COR-L47 (cell line): ENCODE data around the gene FLT4.
A peak's percentile ranks its signal among the peaks of the same experiment; 100 is the strongest.

Experiments used
- DNase-seq: peaks from one replicate; lab custom pipeline; 2025; lab: John Stamatoyannopoulos, UW

Gene FLT4

DNA sequence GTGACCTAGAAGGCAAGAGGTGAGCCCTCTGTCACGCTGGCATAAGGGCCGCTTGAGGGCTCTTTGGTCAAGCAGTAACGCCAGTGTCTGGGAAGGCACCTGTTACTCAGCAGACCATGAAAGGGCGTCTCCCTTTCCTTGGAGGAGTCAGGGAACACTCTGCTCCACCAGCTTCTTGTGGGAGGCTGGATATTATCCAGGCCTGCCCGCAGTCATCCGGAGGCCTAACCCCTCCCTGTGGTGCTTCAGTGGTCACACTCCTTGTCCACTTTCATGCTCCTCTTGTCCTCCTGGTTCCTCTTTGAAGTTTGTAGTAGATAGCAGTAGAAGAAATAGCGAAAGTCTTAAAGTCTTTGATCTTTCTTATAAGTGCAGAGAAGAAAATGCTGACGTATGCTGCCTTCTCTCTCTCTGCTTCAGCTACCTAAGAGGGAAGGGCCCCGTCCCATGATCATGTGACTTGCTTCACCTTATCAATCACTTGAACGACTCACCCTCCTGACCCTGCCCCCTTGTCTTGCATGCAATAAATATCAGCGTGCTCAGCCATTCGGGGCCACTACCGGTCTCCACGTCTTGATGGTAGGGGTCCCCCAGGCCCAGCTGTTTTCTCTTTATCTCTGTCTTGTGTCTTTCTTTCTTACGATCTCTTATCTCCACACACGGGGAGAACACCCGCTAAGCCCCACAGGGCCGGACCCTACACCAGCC lies 41.4 kb downstream of the FLT4 start:
- DNase-seq = no peak

DNA sequence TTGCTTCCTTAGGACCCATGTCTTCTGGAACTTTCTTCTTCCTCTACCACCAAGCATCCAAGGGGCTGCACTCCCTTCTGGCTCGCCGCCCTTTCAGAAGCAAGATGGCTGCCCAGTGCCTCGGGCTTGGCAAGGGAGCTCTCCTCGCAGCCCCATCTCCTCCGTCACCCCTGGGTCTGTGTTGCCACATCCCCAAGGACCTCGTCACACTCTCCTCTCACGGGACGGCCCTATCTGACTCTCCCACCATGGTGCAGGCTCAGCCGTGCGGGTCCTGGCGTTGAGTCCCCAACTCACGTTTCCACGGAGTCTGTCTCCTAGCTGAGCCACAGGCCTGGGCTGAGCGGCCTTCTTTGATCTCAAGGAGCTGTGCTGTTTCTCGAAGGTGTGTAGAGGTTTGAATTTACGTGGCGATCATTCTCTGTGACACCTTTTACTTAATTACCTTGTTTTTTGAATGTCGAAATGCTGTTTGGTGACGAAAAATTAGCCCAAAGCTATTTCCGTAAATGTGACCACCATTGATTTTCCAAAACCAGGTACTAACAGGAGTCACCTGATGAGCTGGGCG lies 43.1 kb downstream of the FLT4 start:
- DNase-seq = no peak

DNA sequence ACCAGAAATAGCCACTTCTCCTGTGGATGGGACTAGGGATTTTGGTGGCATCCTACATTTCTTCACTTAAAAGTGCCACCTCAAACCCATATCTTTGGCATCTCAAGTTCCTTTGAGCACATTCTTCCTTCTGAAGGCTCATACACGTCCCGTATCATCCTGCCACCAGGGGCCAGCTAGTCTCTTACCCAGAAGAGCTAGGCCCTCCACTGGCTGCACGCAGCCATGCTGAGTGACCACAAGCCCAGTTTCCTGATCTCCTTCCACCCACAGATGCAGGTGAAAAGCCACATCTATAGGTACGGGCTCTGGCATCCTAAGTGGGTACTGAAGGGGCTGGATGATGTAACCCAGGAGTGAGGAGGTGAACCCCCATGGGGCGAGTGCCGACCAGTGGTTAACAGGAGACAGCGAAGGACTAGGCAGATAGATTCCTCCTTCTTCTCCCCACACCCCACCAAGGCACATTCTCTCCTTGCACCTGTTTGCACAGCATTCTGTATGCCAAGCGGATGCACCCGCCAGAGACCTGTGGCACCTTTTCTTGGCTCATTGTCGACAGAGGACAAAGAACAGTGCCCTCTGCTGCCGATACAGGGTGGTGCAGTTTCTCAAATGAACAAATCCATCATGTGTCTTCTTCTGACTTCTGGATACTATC lies 43.7 kb downstream of the FLT4 start:
- peak; percentile 46 for DNase-seq

DNA sequence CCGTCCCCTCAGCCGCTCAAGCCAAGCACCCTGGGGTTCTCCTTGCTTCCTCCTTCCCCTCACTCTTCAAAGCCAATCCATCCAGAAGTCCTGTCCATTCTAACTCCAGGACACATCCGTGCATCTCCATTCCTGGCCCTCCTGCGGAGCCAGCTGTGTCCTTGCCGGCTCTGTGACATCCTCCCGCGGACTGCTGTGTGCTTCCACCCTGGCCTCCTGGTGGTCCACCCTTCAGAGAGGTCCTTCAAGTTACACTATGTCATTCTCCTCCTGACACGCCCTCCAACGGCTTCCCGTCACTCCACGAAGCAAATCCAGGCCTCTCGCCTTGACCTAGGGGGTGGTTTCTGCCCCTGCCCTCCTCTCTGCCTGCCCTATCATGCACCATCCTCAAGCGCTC lies 45.1 kb downstream of the FLT4 start:
- DNase-seq = no peak

DNA sequence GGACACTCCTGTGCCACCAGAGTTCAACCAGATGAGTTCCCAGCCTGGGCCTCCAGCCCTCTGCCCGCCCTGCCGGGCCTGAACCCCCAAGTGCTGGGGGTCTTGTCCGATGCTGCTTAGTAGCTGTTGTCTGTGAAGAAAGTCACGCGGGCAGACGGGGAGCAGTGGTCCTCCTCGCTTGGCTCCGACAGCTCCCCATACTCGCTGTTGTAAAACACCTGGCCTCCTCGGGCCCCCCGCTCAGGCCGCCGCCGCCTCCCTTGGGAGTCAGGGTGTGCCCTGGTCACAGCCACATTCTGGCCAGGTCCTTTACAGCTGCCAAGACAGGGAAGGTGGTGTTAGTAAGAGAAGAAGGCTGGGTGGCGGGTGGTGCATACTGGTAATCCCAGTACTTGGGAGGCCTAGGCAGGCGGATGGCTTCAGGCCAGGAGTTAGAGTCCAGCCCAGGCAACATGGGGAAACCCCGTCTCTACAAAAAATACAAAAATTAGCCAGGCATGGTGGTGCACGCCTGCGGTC lies 46.3 kb downstream of the FLT4 start:
- no peak for DNase-seq

DNA sequence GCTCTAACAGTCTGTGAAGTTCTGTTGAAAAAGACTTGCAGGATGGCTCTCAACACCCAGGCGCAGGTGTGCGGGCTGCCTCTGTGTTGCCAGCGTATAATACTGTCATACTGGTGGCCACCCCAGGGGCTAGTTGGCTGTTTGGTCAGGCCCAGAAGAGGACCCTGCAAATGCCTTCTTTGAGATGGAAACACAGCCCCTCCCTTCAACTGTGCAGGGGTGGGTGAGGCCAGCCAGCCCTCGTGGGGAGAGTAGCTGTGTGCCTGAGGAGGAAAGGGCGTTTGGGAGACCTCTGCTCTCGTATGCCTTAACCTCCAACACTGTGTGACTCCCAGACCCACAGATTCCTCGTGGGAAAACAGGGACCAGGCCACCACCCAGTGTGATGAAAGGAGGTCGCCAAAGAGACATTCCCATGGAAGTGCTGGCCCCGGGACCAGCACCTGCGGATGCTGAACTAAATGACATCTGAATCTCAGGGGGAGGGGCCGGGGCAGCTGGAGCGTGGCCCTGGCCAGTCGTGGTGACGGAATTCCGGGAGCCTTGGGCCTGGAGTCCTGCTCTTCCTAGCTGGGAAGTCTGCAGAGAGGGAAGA lies 46.8 kb downstream of the FLT4 start:
- no peak for DNase-seq

DNA sequence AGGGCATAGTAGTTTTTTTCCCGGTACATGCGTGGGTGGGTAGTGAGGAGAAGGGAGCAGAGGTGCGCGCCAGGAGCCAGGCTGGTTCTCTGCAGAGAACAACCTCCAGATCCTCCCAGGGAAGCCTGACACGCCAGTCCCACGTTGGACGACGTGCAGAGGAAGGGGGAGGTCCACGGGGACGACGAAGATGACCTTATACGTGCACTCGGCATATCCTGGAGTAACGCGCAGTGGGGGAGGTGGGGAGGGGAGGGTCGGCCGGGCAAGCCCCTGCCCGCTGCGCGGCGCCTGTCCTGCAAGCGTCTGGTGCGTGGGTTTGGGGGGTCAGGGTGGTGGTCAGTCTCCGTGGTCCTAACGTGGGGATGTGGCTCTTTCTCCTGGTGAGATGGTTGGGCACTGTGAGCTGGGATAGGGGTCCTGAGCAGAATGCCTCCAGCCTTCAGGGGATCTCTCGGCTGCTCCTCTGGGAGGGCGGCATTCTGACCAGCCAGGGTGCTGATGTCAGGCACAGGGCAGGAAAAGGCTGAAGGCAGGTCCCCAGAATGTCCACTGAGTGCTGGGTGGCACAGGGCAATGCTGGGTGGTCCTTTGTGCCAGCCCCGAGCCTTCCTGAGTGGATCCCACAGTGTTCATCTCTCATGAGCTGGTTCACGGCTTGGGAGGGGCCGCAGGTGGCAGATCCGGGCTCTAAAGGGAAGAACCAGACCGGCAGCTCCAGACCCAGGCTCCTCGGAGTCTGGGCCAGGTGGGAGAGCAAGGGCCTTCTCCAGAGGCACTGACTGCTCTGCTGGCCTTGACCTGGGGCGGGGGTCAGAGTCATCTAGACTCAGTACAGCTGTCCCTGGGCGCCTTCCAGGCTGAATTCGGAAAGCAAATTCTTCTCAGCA lies 47.6 kb downstream of the FLT4 start:
- no peak for DNase-seq

DNA sequence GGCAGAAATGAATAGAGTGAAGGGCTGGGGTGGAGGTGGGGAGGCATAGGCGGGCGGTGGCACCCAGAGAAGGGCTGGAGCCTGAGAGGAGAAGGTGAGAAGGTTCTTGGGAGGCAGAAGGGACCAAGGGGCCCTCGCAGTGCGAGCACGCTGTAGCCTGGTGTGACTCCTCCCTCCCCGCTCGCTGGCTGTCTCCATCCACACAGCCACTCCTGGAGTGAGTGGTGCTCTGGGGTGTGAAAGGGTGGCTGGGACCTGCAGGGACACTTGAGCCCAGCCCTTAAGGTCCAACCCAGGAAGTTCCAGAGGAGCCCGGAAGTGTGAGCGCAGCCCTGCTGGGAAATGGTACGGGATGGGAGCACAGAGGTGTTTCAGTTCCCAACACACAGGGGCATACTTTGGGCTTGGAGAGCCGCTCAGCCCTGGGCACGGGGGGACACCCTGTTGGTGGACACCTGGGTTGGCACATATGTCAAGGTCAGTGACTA lies 48.8 kb downstream of the FLT4 start:
- DNase-seq = no peak

DNA sequence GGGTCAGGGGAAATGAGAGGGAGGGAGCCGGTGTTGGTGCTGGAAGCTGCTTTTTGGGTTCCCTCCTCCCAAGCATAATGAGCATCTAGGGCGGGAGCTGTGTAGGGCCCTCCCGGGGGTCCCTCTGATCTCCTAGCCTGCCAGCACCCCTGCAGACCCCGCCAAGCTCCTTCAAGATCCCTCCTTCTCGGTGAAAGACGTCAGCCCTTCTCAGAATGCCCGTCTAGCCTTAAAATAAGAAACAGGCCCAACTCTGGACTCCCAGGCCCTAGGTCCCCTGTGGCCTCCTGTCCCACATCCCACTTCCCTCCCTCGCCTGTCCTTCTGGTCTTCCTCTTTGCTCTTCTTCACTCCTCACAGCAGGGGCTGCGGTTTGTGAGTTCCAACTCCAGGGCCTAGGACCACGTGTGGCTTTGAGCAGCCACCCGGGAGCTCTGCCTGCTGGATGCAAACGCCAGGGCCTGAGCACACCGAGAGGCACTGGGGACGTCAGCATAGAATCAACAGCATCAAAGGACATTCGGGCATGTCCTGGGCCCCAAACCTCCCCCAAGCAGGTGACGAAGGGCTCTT lies 49.3 kb downstream of the FLT4 start:
- no peak for DNase-seq

DNA sequence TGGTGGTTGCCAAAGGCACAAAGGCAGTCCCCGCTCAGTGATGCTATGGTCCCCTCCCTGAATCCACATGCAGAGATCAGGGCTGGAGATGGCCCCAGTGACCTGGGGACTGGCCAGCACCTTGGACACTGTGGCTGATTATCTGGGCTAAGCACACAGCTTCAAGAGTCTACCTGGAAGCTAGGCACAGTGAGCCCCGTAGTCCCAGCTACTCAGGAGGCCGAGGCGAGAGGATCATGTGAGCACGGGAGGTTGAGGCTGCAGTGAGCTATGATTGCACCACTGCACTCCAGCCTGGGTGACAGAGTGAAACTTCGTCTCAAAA lies 49.8 kb downstream of the FLT4 start:
- no peak for DNase-seq

DNA sequence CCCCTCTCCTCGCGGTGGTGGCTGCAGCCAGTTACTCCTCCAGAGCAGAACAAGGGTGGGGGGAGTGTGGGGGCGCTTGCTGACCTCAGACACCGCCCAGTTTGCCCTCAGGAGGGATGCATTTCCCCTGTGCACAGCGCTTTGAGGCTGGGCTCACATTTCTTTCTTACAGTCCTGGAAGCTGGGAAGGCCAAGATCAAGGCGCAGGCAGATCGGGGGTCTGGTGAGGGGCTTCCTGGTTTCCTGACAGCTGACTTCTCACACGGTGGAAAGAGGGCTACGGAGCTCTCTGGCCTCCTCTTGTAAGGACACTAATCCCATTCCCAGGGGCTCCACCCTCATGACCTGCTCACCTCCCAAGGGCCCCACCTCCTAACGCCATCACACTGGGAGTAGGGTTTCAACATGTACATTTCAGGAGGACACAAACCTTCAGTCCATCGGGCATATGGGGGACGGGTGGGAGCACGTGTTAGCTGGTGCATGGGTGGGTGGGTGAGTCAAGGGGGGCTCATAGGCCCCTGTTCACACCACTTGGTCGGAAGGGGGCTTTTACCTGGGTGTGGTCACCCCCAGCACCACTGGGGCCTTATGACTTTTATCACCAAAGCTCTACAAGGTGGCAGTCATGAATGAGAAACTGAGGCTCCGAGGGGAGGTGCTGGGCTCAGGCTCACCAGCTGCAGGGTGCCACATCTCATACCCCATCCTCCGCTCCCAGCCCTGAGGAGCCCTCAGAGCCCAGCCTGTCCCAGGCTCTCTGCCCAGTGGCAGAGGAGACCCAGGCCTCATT lies 50.4 kb downstream of the FLT4 start:
- DNase-seq = no peak

DNA sequence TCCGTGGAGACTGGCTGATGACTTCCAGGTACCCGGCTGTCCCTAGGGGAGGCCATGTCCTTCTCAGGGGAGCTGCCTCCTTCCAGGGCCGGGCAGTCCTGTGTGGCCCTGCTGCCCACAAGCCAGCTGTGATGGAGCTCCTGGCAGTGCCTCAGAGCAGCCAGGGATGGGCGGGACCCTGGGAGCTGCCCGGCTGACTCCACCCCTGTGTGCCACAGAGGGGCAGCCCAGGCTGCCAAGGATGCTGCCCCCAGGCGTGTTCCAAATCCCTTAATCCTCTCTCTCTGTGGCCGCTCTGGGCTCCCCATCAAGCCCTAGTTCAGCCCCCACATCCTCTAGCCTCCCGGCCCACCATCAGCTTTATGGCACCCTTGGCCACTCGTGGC lies 51.1 kb downstream of the FLT4 start:
- DNase-seq = no peak

DNA sequence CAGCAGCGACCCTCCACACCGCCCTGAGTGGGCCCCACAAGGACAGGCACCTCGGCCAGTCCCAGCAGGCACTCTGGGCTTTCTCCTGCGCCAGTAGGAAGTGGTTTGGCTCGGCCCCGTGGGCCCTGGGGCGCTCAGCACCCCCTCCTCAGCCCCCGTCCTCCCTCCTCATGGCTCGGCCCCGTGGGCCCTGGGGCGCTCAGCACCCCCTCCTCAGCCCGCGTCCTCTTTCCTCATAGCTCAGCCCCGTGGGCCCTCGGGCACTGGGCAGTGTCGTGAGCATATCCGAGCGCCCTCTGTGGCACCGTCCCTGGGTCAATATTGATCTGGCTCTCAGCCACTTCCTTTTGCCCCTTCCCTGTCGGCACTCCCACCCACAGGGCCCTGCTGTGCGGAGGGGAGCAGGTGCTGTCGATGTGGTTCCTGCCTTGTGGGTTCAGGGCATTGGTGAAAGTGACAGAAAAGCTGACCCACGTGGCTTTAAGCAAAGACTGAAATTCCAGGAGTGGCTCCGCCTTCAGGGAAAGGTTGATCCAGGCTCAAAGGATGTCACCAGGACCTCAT lies 52.6 kb downstream of the FLT4 start:
- DNase-seq = peak; percentile 25

DNA sequence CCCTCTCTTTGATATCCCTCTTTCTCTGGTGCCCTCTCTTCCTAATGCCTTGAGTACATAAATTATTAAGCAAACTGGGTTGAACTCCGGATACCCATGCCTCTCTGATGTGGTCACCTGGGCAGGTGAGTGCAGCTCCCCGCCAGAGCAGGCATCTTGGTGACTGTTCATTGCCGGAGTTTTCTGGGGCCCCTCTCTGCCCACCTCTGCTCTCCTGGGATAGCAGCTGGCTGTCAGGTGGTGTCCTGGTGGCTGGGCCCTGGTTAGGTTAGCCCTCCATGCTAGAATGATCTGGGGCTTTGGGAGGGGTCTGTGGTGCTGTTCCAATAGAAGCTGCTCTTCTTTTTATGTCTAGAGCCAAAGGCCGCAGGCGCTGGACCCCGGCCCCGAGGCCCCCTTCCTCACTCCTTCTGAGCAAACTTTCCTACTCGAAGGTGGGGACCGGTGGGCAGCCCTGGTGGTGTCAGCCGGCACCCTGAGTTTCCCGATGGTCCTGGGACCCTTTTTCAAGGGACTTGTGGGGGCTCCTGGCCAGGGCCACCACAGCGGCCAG lies 53.2 kb downstream of the FLT4 start:
- DNase-seq = no peak

DNA sequence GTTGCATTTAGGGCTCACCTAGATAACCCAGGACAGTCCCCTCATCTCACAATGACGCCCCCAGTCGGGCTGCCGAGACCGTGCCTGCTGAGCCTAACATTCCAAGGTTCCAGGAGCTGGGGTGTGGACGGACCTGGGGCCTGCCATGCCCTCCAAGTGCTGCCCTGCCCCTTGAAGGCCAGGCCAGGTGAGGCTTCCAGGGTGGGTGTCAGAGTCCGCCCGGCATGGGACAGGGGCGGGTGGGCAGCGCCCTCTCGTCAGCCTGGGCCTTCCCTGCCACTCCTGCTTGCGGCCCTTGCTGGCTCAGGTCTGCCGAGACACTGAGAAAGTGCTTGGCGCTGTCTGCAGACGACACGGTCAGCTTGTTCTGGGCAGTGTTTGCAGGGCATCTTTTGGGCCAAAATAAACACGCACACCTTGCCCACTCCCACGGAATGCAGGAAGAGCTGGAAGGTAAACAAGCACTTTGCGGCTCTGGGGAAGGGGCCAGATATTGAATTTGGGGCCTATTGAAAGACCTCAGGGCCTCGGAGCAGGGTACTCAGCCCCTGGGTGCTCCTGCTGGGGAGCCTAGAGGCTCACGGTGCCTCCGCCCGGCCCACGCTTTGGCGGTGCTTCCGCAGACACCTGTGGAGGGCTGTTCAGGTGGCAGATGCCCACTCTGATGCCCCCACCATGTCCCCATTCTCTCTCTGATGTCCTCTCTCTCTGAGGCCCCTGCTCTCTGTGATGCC lies 53.9 kb downstream of the FLT4 start:
- no peak for DNase-seq

DNA sequence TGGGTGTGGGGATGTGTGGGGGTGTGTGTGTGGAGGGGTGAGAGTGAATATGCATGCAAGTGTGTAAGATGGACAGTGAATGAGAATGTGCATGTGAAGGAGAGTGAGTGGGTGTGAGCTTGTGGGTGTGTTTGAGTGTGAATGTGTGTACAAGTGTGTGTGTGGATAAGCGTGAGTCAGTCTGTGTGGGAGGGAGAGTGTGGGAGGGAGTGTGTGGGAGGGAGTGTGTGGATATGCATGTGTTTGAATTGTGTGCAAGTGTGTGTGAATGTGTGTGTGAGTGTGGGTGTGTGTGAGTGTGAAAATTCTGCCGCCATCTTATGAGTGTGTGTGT lies 54.4 kb downstream of the FLT4 start:
- DNase-seq = no peak

DNA sequence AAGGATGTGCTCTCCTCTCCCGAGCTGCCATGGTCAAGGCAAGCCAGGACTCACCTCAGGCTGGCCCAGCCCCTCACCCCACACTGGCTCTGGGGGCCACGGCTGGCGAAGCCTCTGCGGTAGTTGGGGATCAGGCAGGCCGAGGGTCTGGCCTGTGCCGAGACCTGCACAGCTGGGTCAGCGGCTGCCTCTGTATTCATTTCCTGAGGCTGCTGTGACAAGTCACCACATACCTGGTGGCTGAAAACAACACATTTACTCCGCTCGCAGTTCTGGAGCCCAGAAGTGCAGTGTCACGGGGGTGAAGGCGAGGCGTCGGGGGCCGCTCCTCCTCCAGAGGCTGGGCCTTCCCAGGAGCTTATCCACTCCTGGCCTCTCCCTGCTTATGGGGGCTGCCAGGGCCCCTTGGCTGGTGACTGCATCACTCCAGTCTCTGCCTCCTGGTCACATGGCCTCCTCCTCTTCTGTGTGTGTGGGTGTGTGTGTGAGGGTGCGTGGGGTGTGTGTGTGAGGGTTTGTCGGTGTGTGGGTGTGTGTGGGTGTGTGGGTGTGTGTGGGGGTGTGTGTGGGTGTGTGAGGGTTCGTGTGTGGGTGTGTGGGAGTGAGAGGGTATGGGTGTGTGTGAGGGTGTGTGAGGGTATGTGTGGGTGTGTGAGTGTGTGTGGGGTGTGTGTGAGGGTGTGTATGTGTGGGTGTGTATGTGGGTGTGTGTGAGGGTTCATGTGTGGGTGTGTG lies 54.9 kb downstream of the FLT4 start:
- DNase-seq = no peak

DNA sequence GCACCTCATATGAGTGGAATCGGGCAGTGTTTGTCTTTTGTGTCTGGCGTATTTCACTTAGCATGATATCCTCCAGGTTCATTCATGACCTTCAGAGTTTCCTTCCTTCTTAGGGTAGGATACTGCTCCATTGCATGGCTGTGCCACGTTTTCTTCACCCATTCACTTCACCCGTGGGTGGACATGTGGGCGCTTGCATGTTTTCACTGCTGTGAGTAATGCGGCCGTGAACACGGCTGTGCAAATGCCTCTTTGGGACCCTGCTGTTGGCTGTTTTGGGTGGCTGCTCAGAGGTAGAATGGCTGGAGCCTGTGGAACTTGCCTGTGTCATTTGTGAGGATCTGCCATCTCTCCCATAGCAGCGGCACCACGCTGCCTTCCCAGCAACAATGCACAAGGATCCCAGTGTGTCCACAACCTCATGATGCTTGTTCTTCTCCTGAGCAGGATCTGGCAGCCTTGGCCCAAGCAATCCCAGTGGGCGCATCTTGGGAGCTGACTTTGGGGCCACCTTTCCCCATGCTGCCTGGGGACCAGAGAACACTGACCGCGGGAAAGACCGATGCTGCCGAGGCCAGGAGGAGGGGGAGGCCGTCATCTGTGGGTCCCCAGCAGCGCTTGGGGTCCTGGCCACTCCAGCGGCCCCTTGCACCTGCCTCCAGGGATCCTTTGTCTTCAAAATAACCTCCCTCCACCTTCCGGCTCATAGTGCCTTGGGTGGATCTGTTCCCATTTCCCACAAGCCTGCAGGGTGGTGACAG lies 55.8 kb downstream of the FLT4 start:
- DNase-seq = no peak
